ENCODE results near the gene ZBTB32. TPM values are rescaled to one million over a fixed set of nuclear protein-coding genes. Genes with fewer than 3 reads are reported as not detected.
A peak's percentile ranks its signal among the peaks of the same experiment; 100 is the strongest.

Gene ZBTB32
- total RNA-seq, 1 donor from 2014 or later, result 140 TPM

GRCh38 chr19:35729763-35730162, 25.4 kb downstream of the ZBTB32 start:
- H3K4me1 Mint-ChIP-seq, result peaks cover 11% of the 10 kb centered on the region
- H3K27ac Mint-ChIP-seq, result no peak overlapping the region
- intact Hi-C loops (cut with micrococcal nuclease), result no loop called here
- no peak overlapping the region for H3K4me3 Mint-ChIP-seq
- no peaks in the 10 kb centered on the region for H3K9me3 Mint-ChIP-seq
- no peak for DNase-seq
- peaks cover 74% of the 10 kb centered on the region for H3K36me3 Mint-ChIP-seq (ENCODE audit: low read depth)
- no peaks in the 10 kb centered on the region for H3K27me3 Mint-ChIP-seq

GRCh38 chr19:35730326-35730725, 26.0 kb downstream of the ZBTB32 start:
- peaks cover 73% of the 10 kb centered on the region for H3K36me3 Mint-ChIP-seq (ENCODE audit: low read depth)
- intact Hi-C loops (cut with micrococcal nuclease), result no loop called here

DNA sequence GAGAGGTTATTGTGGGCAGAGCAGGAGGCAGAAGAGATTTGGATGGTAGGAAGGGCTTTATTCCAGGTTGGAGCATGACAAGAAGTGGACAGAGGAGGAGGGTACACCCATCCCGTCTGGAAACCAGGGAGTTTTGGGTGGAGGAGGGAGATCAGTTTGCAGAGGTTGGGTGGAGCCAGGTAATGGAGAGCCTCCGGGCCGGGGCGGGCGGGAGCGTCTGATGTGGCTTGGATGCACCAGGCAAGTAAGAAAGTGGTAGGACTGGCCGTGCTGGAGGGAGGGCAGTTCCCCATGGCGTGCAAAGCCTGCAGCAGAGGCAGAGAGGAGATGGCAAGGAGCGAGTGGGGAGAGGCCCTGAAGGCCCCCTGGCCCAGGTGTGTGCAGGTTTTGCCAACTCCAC, 27.0 kb downstream of the ZBTB32 start:
- Mint-ChIP-seq H3K4me3 (no peak overlapping the region), H3K27me3 (no peaks in the 10 kb centered on the region), H3K36me3 (ENCODE audit: low read depth) (peaks cover 72% of the 10 kb centered on the region), H3K9me3 (no peaks in the 10 kb centered on the region), H3K27ac (no peak overlapping the region), H3K4me1 (peaks cover 17% of the 10 kb centered on the region)
- intact Hi-C loops (cut with micrococcal nuclease), result no loop called here
- DNase-seq, result no peak

More at GRCh38 chr19:35730326-35730725, 26.0 kb downstream of the ZBTB32 start:
- no peaks in the 10 kb centered on the region for H3K9me3 Mint-ChIP-seq
- no peaks in the 10 kb centered on the region for H3K27me3 Mint-ChIP-seq
- no peak overlapping the region for H3K4me3 Mint-ChIP-seq
- peaks cover 12% of the 10 kb centered on the region for H3K4me1 Mint-ChIP-seq
- DNase-seq, result no peak
- no peak overlapping the region for H3K27ac Mint-ChIP-seq

GRCh38 chr19:35731779-35732405, 27.5 kb downstream of the ZBTB32 start:
- DNase-seq, result no peak
- Mint-ChIP-seq H3K27me3 (no peaks in the 10 kb centered on the region), H3K4me3 (no peak overlapping the region), H3K36me3 (ENCODE audit: low read depth) (peaks cover 74% of the 10 kb centered on the region), H3K4me1 (peaks cover 20% of the 10 kb centered on the region), H3K9me3 (no peaks in the 10 kb centered on the region), H3K27ac (no peak overlapping the region)
- intact Hi-C loops (cut with micrococcal nuclease), result no loop called here

- intact Hi-C loops (cut with micrococcal nuclease), result no loop called here
- DNase-seq, result no peak
- H3K9me3 Mint-ChIP-seq, result no peaks in the 10 kb centered on the region
- no peaks in the 10 kb centered on the region for H3K27me3 Mint-ChIP-seq
- peaks cover 76% of the 10 kb centered on the region for H3K36me3 Mint-ChIP-seq (ENCODE audit: low read depth)
- no peak overlapping the region for H3K4me3 Mint-ChIP-seq
- H3K27ac Mint-ChIP-seq, result no peak overlapping the region
- peaks cover 24% of the 10 kb centered on the region for H3K4me1 Mint-ChIP-seq
These were observed 28.3 kb downstream of the ZBTB32 start for GRCh38 chr19:35732540-35733179.

DNA sequence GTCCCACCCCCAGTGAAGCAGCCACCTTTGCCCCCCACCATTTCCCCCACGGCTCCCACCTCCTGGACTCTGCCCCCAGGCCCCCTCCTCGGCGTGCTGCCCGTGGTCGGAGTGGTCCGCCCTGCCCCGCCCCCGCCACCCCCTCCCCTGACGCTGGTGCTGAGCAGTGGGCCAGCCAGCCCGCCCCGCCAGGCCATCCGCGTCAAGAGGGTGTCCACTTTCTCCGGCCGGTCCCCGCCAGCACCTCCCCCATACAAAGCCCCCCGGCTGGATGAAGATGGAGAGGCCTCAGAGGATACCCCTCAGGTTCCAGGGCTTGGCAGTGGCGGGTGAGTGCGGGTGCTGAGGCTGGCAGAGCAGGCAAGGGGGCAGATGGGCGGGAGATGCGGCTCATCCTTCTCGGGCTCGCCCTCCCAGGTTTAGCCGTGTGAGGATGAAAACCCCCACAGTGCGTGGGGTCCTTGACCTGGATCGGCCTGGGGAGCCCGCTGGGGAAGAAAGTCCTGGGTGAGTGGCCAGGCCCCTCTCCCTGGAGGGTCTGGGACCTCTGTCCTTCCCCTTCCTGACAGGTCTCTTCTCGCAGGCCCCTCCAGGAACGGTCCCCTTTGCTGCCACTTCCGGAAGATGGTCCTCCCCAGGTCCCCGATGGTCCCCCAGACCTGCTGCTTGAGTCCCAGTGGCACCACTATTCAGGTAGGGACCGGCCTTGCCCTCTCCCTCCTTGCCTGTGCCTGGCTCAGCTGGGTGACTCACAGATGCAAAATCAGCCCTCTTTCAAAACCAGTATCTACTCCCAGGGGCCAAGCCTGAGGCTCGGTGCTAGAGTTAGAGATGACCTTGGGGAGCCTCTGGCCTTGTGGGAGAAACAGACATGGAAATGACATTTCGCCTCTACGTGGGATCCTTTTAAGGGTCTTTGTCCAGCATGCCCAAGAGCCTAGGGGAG, 29.1 kb downstream of the ZBTB32 start:
- peaks cover 75% of the 10 kb centered on the region for H3K36me3 Mint-ChIP-seq (ENCODE audit: low read depth)
- no peaks in the 10 kb centered on the region for H3K27me3 Mint-ChIP-seq
- no peak overlapping the region for H3K27ac Mint-ChIP-seq
- H3K4me3 Mint-ChIP-seq, result no peak overlapping the region
- no peak for DNase-seq
- intact Hi-C loops (cut with micrococcal nuclease), result no loop called here
- peaks cover 24% of the 10 kb centered on the region for H3K4me1 Mint-ChIP-seq
- H3K9me3 Mint-ChIP-seq, result no peaks in the 10 kb centered on the region

DNA sequence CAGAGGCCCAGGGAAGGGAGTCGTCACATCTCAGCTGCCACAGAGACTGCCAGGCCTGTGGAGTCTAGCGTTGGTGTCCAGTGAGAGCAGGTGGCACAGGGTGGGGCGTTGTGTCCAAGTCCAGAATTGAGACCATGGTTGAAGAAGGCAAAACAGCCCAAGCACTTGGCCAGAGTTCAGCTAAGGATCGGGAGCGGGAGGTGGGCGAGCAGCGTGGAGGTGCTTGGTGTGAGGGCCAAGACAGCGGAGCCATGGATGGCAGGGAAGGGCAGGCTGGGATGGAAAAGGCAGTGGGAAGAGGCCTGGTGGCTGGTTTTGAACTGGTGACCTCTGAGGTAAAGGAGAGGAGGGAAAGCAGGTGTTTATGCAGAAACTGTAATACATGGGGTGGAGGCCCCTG, 29.9 kb downstream of the ZBTB32 start:
- no peaks in the 10 kb centered on the region for H3K27me3 Mint-ChIP-seq
- H3K27ac Mint-ChIP-seq, result no peak overlapping the region
- peaks cover 72% of the 10 kb centered on the region for H3K36me3 Mint-ChIP-seq (ENCODE audit: low read depth)
- no peak for DNase-seq
- H3K4me3 Mint-ChIP-seq, result no peak overlapping the region
- peaks cover 26% of the 10 kb centered on the region for H3K4me1 Mint-ChIP-seq
- H3K9me3 Mint-ChIP-seq, result no peaks in the 10 kb centered on the region
- intact Hi-C loops (cut with micrococcal nuclease), result no loop called here

DNA sequence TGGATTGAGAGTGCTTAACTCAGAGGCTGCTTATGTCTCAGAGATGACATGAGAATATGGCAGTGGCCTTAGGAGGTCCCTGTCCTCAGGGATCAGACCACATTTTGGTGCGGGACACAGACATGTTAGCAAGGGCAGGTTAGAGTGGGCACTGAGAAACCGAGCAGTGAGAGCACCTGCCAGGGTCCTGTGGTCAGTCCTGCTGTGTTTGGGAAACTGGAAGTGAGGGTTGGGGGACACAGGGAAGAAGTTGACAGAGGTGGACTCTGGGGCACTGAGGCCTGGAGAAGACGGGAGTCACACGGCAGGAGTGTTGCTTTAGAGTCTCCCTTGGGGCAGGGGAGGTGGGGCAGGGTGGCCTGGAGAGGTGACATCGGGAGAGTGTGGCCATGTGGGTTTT, 30.5 kb downstream of the ZBTB32 start:
- Mint-ChIP-seq H3K4me3 (no peak overlapping the region), H3K4me1 (peaks cover 30% of the 10 kb centered on the region), H3K9me3 (no peaks in the 10 kb centered on the region), H3K27me3 (no peaks in the 10 kb centered on the region), H3K27ac (no peak overlapping the region), H3K36me3 (ENCODE audit: low read depth) (peaks cover 66% of the 10 kb centered on the region)
- intact Hi-C loops (cut with micrococcal nuclease), result no loop called here
- no peak for DNase-seq

DNA sequence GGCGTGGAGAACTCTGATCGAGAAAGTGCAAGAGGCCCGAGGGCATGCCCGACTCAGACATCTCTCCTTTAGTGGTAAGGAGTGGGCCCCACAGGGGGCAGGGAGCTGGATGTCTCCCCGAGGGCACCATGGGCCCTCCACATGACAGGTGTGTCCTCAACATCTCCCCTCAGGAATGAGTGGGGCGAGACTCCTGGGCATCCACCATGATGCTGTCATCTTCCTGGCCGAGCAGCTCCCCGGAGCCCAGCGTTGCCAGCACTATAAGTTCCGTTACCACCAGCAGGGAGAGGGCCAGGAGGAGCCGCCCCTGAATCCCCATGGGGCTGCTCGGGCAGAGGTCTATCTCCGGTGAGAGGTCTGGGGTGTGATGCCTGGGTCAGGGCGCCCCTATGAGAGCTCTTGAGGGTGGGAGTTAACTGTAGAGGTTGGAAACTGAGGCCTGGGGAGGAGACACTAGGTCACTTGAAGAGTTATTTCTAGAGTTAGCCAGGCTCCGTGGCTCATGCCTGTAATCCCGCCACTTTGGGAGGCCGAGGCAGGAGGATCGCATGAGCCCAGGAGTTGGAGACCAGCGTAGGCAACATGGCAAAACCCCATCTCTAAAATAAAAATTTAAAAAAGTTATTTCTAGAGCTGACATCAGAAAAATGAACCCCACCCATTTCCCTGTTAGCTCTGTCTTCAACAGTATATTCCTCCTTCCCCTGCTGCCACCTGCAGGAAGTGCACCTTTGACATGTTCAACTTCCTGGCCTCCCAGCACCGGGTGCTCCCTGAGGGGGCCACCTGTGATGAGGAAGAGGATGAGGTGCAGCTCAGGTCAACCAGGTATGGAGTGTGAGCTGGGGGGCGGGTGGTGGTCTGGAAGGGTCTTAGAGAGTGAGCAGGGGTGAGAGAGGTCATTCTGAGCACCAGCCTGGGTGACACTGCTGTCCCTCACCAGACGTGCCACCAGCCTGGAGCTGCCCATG, 32.8 kb downstream of the ZBTB32 start:
- peak; percentile 75 for DNase-seq
- H3K9me3 Mint-ChIP-seq, result no peaks in the 10 kb centered on the region

DNA sequence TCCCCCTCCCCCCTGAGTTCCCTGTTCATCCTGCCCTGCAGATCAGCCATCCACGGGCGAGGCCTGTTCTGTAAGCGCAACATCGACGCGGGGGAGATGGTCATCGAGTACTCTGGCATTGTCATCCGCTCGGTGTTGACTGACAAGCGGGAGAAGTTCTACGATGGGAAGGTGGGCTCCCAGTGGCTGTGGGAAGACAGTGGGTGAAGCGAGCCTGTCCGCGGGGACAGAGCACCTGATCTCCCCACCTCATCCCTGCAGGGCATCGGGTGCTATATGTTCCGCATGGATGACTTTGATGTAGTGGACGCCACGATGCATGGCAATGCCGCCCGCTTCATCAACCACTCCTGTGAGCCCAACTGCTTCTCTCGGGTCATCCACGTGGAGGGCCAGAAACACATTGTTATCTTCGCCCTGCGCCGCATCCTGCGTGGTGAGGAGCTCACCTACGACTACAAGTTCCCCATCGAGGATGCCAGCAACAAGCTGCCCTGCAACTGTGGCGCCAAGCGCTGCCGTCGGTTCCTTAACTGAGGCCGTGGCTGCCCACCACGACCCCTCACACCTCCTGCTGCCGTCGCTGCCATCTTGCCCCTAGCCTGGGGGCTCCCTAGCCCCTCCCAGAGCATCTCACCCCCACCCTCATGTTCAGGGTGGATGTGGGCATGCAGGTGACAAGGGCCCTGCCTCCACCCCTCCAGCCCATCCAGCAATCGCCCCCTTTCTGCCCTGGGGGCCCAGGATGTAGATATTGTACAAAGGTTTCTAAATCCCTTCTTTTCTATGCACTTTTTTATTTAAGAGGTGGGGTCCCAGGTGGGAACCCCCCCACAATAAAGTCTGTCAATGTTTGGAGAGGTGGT, 33.9 kb downstream of the ZBTB32 start:
- Mint-ChIP-seq H3K36me3 (ENCODE audit: low read depth) (peaks cover 54% of the 10 kb centered on the region), H3K9me3 (no peaks in the 10 kb centered on the region), H3K27me3 (no peaks in the 10 kb centered on the region), H3K4me1 (peaks cover 43% of the 10 kb centered on the region), H3K4me3 (no peak overlapping the region), H3K27ac (no peak overlapping the region)
- no peak for DNase-seq
- intact Hi-C loops (cut with micrococcal nuclease), result no loop called here

More for the DNA sequence above, 32.8 kb downstream of the ZBTB32 start:
- peaks cover 51% of the 10 kb centered on the region for H3K36me3 Mint-ChIP-seq (ENCODE audit: low read depth)
- H3K27ac Mint-ChIP-seq, result peak overlapping the region; percentile 56
- H3K27me3 Mint-ChIP-seq, result no peaks in the 10 kb centered on the region
- intact Hi-C loops (cut with micrococcal nuclease), result no loop called here
- H3K4me3 Mint-ChIP-seq, result no peak overlapping the region
- peaks cover 35% of the 10 kb centered on the region for H3K4me1 Mint-ChIP-seq

GRCh38 chr19:35738887-35739229, 34.5 kb downstream of the ZBTB32 start:
- intact Hi-C loops (cut with micrococcal nuclease), result no loop called here
- peak overlapping the region; percentile 10 for H3K4me3 Mint-ChIP-seq
- no peaks in the 10 kb centered on the region for H3K27me3 Mint-ChIP-seq
- DNase-seq, result no peak
- no peaks in the 10 kb centered on the region for H3K9me3 Mint-ChIP-seq
- H3K4me1 Mint-ChIP-seq, result peaks cover 46% of the 10 kb centered on the region
- peaks cover 53% of the 10 kb centered on the region for H3K36me3 Mint-ChIP-seq (ENCODE audit: low read depth)
- no peak overlapping the region for H3K27ac Mint-ChIP-seq

DNA sequence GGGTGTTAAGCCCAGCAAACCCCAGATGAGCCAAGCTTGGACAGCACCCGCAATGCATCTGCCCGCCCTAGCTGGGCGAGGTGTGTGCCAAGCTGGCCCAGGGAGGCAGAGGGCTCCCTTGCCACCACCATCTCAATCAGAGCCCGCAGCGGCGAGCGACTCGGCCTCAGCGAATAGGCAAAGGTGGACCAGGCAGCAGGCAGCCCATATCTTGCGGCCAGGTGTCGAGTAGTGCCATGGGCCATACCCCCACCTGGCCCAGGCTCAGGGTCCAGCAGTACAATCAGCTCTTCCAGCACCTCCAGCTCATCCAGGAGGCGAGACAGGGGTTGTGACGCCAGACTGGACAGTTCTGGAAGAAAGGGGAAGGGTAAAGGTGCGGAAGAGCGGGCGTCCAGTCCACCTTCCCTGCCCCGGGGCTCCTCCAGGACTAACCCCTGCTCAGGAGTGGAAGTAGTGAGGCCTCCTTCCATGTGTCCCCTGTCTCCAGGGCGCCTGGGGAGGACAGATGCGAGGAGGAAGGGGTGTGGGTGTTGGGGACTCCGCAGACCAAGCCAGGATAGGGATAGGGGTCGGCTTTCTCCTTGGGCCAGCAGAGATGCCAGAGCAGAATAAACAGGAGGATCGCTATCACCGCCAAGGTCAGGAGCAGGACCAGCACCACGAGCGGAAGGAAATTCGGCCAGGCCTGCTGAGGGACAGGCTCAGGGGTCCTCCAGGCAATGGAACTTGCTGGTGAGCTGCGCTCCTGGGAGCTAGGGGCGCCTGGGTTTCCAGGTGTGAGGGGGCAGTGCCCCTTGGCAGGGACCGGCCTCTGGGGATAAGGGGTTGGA, 35.1 kb downstream of the ZBTB32 start:
- no peaks in the 10 kb centered on the region for H3K9me3 Mint-ChIP-seq

More for the DNA sequence above, 35.1 kb downstream of the ZBTB32 start:
- DNase-seq, result no peak
- Mint-ChIP-seq H3K4me1 (peaks cover 45% of the 10 kb centered on the region), H3K27me3 (no peaks in the 10 kb centered on the region), H3K27ac (peak overlapping the region; percentile 13), H3K4me3 (peak overlapping the region; percentile 91), H3K36me3 (ENCODE audit: low read depth) (peaks cover 49% of the 10 kb centered on the region)
- intact Hi-C loops (cut with micrococcal nuclease), result loop anchor here (1.0 to 10.0 kb wide), 5 partner anchors 22 to 375 kb away; partner anchors contain the start of genes ARHGAP33, OVOL3, POLR2I and TBCB
